PFSK-1 (cell line): ENCODE results near the gene G0S2.

Experiments
- POLR2AphosphoS5 ChIP-seq: IDR thresholded peaks from 2 replicates; pipeline ENCODE4 v1.6.1; 2012; ENCODE audit warnings: low read depth, mild to moderate bottlenecking, control low read depth, low read length, moderate library complexity
- REST ChIP-seq, 2 experiments: IDR thresholded peaks; 2 replicates each; pipeline versions ENCODE4 v1.6.1 to v1.8.0; 2011 to 2012; ENCODE audit warnings: low read depth in 2 of 2, low read length in 2 of 2, control low read depth in 1 of 2, inconsistent platforms in 1 of 2, mild to moderate bottlenecking in 1 of 2, moderate library complexity in 1 of 2; ENCODE audit not compliant: insufficient read depth in 1 of 2
- TAF1 ChIP-seq: IDR thresholded peaks from 2 replicates; pipeline ENCODE4 v1.6.1; 2012; ENCODE audit warnings: low read length, control low read depth, borderline replicate concordance; ENCODE audit not compliant: insufficient read depth

- TF ChIP-seq REST (IDR thresholded peaks at IDR 0.05; ENCODE audit: insufficient read depth in 1 of 2, low read depth in 2 of 2, low read length in 2 of 2) (no peak), POLR2AphosphoS5 (no peak), TAF1 (no peak)
Measured at GRCh38 chr1:209696673-209697072, 21.5 kb downstream of the G0S2 start.
